ENCODE measurements around the gene SLC30A1. TPM values are rescaled to one million over a fixed set of nuclear protein-coding genes. Genes with fewer than 3 reads are reported as not detected.
A peak's percentile ranks its signal among the peaks of the same experiment; 100 is the strongest.

Gene SLC30A1
- total and polyA plus RNA-seq, 2 of the 13 experiments (the other 11 are each of a cell fraction or from before 2014, with no cell fraction given), result 5.9 to 24.4 TPM

DNA sequence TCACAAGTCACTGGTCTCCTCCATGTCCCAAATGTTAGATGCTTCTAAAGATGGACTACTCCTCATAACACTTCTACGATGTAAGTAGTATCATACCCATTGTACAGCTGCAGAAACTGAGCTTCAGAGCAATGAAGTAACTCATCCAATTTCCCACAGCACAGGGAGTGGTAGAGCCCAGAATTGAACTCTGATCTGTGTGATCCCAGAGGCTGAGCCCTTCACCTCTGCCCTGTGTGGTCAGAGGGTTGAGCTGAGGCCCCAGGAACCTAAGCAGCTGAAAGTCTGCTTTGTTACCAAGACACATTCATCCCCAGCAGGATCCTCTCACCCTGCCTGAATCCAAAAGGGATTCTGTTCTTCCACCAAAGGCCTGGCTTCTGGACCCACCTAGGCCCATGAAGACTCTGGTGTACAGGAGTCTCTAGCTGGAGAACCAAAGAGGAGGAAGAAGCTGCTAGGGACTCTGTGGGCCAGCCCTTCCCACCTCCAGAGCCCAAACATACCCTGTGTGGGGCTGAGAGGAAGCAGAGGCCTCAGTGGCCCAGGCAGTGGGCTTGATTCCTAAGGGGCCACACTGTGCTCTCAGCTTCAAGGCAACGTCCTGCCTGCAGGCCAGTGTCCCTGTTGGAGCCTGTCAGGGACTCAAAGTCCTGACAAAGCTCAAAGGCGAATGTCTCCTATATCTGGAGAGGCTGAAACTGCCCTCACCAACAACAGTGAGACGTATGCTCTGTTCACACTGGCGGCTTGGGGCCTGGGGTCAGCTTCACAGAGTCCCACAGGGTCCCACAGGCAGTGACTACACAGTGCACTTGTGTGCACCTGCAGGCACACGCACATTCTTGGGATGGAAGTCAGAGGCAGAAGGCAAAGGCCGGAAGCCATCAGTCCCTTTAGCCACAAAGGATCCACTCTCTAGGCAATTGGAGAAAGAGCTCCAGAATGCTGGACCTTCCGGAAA lies 40.4 kb upstream of the SLC30A1 start (continued):
- TF ChIP-seq ZNF607 (CRISPR knock-in tag; IDR thresholded peaks at IDR 0.05; ENCODE audit: borderline replicate concordance), result 0 out of 2 replicates have a peak, but pooled peaks have one; percentile 17
- TF ChIP-seq MEIS2 (CRISPR knock-in tag; IDR thresholded peaks at IDR 0.05), result no peak
- TF ChIP-seq KLF16 (CRISPR knock-in tag; IDR thresholded peaks at IDR 0.05), result no peak
- TF ChIP-seq ZNF446 (CRISPR knock-in tag; IDR thresholded peaks at IDR 0.05), result no peak
- TF ChIP-seq KLF9 (CRISPR knock-in tag; IDR thresholded peaks at IDR 0.05; ENCODE audit: low read depth), result no peak
- TF ChIP-seq, protein P1, sequence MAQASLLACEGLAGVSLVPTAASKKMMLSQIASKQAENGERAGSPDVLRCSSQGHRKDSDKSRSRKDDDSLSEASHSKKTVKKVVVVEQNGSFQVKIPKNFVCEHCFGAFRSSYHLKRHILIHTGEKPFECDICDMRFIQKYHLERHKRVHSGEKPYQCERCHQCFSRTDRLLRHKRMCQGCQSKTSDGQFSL (CRISPR knock-in tag; IDR thresholded peaks at IDR 0.05), result no peak
- TF ChIP-seq, protein P2, sequence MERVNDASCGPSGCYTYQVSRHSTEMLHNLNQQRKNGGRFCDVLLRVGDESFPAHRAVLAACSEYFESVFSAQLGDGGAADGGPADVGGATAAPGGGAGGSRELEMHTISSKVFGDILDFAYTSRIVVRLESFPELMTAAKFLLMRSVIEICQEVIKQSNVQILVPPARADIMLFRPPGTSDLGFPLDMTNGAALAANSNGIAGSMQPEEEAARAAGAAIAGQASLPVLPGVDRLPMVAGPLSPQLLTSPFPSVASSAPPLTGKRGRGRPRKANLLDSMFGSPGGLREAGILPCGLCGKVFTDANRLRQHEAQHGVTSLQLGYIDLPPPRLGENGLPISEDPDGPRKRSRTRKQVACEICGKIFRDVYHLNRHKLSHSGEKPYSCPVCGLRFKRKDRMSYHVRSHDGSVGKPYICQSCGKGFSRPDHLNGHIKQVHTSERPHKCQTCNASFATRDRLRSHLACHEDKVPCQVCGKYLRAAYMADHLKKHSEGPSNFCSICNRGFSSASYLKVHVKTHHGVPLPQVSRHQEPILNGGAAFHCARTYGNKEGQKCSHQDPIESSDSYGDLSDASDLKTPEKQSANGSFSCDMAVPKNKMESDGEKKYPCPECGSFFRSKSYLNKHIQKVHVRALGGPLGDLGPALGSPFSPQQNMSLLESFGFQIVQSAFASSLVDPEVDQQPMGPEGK (CRISPR knock-in tag; IDR thresholded peaks at IDR 0.05), result no peak
- no peak for TF ChIP-seq ZNF350 (CRISPR knock-in tag; IDR thresholded peaks at IDR 0.05; ENCODE audit: borderline replicate concordance, low read depth)
- no peak for TF ChIP-seq TAF1 (CRISPR knock-in tag; IDR thresholded peaks at IDR 0.05)
- peak; percentile 49; the same call in 1 of the 2 replicates for TF ChIP-seq ZFY (CRISPR knock-in tag; IDR thresholded peaks at IDR 0.05)
- TF ChIP-seq HMG20B (CRISPR knock-in tag; conservative IDR thresholded peaks at IDR 0.05), result no peak
- peak; percentile 58 for TF ChIP-seq GATAD2A (CRISPR knock-in tag; IDR thresholded peaks at IDR 0.05)
- TF ChIP-seq CBX2 (IDR thresholded peaks at IDR 0.05; ENCODE audit: low read depth, low read length), result no peak
- TF ChIP-seq CBX2 (CRISPR knock-in tag; IDR thresholded peaks at IDR 0.05; ENCODE audit: low read depth), result no peak
- TF ChIP-seq ZMYM3 (CRISPR knock-in tag; IDR thresholded peaks at IDR 0.05), result peak; percentile 99
- TF ChIP-seq, protein P3, sequence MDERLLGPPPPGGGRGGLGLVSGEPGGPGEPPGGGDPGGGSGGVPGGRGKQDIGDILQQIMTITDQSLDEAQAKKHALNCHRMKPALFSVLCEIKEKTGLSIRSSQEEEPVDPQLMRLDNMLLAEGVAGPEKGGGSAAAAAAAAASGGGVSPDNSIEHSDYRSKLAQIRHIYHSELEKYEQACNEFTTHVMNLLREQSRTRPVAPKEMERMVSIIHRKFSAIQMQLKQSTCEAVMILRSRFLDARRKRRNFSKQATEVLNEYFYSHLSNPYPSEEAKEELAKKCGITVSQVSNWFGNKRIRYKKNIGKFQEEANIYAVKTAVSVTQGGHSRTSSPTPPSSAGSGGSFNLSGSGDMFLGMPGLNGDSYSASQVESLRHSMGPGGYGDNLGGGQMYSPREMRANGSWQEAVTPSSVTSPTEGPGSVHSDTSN (CRISPR knock-in tag; IDR thresholded peaks at IDR 0.05), result no peak
- TF ChIP-seq, protein P4, sequence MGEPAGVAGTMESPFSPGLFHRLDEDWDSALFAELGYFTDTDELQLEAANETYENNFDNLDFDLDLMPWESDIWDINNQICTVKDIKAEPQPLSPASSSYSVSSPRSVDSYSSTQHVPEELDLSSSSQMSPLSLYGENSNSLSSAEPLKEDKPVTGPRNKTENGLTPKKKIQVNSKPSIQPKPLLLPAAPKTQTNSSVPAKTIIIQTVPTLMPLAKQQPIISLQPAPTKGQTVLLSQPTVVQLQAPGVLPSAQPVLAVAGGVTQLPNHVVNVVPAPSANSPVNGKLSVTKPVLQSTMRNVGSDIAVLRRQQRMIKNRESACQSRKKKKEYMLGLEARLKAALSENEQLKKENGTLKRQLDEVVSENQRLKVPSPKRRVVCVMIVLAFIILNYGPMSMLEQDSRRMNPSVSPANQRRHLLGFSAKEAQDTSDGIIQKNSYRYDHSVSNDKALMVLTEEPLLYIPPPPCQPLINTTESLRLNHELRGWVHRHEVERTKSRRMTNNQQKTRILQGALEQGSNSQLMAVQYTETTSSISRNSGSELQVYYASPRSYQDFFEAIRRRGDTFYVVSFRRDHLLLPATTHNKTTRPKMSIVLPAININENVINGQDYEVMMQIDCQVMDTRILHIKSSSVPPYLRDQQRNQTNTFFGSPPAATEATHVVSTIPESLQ (CRISPR knock-in tag; conservative IDR thresholded peaks at IDR 0.05), result no peak
- TF ChIP-seq SUZ12 (IDR thresholded peaks at IDR 0.05; ENCODE audit: low read depth, low read length), result no peak
- TF ChIP-seq KAT7 (CRISPR knock-in tag; IDR thresholded peaks at IDR 0.05; ENCODE audit: borderline replicate concordance), result no peak
- TF ChIP-seq ATF7-NPFF (CRISPR knock-in tag; IDR thresholded peaks at IDR 0.05; ENCODE audit: low read depth), result 0 out of 2 replicates have a peak, but pooled peaks have one; percentile 54
- TF ChIP-seq PTBP1 (IDR thresholded peaks at IDR 0.05; ENCODE audit: low read depth, low read length, poor library complexity, severe bottlenecking), result no peak
- TF ChIP-seq, protein P5, sequence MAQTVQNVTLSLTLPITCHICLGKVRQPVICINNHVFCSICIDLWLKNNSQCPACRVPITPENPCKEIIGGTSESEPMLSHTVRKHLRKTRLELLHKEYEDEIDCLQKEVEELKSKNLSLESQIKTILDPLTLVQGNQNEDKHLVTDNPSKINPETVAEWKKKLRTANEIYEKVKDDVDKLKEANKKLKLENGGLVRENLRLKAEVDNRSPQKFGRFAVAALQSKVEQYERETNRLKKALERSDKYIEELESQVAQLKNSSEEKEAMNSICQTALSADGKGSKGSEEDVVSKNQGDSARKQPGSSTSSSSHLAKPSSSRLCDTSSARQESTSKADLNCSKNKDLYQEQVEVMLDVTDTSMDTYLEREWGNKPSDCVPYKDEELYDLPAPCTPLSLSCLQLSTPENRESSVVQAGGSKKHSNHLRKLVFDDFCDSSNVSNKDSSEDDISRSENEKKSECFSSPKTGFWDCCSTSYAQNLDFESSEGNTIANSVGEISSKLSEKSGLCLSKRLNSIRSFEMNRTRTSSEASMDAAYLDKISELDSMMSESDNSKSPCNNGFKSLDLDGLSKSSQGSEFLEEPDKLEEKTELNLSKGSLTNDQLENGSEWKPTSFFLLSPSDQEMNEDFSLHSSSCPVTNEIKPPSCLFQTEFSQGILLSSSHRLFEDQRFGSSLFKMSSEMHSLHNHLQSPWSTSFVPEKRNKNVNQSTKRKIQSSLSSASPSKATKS (CRISPR knock-in tag; IDR thresholded peaks at IDR 0.05), result no peak
- no peak for TF ChIP-seq SNRNP70 (IDR thresholded peaks at IDR 0.05; ENCODE audit: low read depth, low read length)

Measured in HepG2 (cell line).